ENCODE data around the gene CD177.
"Not testable (repeated sequence)": the region's sequence is repeated elsewhere in the genome, so short reads cannot be mapped to it uniquely, and the experiment has no call there.

CD177 gene

DNA sequence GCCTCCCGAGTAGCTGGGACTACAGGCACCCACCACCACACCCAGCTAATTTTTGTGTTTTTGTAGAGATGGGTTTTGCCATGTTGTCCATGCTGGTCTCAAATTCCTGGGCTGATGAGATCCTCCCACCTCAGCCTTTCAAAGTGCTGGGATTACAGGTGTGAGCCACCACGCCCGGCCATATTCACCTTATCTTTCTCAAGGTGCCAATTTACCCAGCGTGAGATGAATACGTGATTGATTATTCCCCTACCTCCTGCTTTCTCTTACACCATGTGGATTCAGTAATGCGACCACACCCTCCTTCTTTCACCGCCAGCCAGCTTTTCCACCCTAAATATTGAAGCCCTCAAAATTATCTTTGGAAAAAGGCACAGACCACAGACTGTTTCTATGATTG lies 29.8 kb downstream of the CD177 start:
- not testable (repeated sequence) for DNase-seq

DNA sequence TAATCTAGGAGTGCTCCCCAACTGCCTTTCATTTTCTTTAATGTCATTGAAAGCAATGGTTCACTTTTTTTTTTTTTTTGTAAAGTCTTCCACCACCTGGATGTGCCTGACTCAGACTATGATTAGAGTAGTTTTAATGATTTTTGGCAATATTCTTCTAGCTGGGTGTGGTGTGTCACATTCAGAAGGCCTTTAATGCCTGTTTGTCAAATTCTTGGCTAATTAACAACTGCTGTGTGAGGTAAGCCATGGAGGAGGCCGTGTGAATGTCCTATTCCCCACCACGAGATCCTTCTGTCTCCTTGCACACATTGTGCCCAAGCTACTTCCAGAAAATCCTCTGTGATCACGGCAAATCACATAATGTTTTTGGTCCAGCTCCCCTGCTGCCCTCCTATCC lies 30.3 kb downstream of the CD177 start:
- DNase-seq = not testable (repeated sequence)

DNA sequence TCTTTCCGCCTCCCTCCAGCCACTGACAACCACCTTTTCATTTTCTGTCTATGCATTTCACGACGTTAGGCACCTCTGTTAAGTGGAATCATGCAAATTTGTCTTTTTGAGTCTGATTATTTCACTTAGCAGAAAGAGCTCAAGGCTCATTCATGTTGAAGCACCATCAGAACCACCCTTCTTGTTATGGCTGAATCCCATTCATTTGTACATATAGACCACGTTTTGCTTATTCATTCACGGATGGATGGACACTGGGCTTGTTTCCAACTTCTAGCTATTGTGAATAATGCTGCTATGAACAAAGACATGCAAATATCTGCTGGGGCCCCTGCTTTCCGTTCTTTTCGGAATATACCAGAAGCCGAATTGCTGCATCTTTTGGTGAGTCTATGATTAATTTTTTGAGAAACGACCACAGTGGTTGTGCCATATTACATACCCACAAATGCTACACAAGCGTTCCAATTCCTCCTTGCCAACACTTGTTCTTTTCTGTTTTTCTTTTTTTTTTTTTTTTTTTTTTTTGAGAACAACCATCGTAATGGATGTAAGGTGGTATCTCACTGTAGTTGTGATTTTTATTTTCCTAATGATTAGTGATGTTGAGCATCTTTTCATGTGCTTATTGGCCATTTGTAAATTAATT lies 37.5 kb downstream of the CD177 start:
- not testable (repeated sequence) for DNase-seq

DNA sequence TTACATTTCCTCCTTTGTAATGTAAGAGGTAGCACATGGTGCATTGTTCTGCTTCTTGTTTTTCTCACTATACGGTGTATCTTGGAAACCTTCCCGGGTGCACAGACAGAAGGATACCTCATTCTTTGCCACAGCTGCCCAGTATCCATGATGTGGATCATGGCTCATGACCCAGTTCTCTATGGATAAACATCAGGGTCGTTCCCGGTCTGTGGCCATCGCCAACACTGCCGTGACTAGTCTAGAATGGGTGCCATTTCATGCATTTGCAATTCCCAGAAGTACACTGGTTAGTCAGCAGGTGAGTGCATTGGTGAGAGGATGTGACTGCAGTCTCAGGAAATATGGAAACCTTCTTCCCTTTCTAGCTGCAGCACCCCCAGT lies 38.1 kb downstream of the CD177 start:
- DNase-seq = not testable (repeated sequence)

DNA sequence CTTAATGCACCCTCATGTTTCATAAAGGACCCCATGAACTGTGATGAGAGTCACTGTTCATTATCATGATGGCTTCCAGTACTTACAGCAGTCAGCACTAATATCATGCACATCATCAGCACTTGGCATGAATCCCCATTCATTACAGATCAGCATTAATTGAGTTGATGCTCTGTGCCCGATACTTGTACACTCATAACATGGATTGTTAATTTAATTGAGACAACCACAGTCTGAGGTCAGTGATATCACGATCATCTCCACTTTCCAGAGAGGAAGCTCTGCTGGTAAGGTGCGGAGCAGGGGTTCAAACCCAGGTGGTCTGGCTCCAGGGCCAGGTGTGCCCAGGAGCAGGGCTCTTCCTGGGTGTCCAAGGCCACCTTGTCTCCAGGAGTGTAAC lies 40.0 kb downstream of the CD177 start:
- not testable (repeated sequence) for DNase-seq

DNA sequence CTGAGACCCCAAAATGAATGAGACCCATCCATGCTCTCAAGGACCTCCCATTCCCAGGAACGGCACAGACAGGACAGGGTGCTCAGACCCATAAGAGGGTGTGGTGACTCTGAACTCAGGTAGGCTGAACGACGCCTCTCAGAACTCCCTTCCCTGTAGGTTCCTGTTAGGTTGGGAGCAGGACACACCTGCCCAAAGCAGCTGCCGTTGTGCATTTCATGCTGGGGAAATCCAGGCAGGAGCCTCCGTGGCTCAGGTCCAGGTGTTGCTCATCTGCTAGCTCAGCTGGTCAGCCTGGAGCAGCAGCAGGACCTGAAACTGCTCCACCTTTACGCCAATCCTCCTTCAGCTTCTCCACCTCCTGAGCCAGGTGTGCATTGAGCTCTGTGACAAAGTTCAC lies 42.1 kb downstream of the CD177 start:
- no peak for DNase-seq

DNA sequence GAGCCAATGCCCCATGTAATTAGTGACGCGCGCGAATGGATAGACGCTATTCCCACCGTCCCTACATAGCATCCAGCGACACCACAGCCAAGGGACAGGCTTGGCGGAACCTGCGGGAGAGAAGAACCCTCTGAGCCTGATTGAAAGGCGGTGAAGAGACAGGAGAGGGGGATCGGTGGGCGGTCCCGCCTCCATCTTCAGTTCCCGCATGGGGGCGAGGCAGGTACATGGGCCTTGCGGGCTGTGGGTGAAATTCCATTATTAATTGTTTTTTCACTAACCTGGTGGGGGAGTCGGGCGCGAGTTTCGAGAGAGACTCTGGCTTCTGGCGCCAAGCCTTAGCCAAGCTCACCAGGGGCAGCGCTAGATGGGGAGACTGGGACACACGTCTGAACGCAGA lies 52.8 kb downstream of the CD177 start:
- no peak for DNase-seq

DNA sequence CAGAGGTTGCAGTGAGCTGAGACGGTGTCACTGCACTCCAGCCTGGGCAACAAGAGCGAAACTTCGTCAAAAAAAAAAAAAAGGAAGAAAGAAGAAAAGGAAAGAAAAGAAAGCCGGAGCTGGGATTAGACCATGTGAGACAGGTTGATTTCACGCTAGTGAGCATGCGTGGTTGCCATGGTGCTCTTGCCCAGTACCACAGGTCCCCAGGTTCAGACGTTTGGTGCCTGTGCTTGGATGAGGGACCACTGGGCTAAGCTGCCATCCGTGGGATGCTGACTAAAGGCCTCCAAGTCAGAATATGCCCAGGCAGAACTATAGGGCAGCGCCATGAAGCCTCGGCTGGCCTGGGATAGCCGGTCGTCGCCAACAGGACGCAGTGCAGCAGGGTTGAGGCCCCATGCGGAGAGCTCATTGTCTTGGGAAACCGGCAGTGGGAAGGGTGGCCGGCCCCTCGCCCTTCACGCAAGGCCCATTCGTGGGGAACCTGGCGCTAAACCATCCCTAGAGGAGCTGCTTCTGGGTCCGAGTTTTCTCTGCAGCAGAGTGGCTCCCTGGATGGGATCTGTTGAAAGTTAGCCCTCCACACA lies 54.0 kb downstream of the CD177 start:
- no peak for DNase-seq

DNA sequence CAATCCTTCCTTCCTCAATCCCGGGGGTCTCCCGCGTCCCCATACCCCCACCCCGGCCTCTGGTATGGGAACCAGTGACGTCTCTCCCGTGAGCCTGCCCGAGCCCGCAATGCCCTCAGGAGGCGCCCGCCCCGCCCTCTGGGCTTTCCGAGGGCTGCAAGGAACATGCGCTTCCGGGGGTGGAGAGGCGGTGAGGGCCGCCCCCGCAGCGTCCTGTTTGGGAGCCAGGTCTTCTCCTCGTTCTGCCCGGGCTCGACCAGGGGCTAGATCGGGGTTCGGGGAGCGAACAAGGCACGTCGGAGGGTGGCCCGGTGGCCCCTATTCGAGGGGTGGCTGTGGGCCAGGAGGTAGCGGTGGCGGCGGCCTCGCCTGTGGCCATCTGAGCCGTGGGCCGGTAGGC lies 54.6 kb downstream of the CD177 start:
- no peak for DNase-seq

DNA sequence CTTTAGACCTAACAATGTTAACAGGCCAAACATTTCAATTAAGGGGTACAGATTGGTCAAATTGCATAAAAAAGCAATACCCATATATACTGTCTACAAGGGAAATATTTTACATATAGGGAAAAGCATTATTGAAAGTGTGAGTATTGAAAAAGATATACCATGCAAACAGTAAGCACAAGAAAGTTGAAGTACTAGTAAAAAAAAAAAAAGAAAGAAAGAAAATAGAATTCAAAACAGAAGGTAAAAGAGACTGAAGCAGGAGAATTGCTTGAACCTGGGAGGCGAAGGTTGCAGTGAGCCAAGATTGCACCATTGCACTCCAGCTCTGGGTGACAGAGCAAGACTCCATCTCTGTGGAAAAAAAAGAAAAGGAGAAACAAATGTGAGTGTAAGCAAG lies 55.9 kb downstream of the CD177 start:
- DNase-seq = no peak

DNA sequence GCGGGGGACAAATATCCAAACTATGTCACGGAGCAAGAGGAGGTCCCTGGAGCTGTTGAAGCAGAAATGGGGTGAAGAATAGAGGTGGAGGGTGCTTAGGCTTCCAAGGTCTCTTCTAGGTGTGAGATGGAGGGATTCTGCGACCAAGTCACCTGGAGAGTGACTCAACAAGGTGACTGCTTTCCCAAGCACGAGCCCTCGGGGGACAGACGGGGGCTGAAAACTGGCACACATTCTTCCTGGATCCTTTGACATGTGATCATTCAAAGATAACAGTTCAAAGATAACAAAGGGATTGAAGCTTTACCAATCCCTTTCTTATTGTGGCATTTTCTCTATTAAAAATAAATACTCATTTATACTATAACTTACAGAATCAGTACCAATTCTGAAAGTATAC lies 59.0 kb downstream of the CD177 start:
- no peak for DNase-seq
